Ishikawa (cell line): ENCODE results near the gene FHIT.

Experiments
- CEBPB ChIP-seq: IDR thresholded peaks from 2 replicates; pipeline ENCODE4 v1.6.1; 2012
- CREB1 ChIP-seq: IDR thresholded peaks from 2 replicates; pipeline ENCODE4 v1.6.1; 2012; ENCODE audit warnings: low read depth
- EGR1 ChIP-seq: IDR thresholded peaks from 2 replicates; pipeline ENCODE4 v1.6.1; 2012
- EP300 ChIP-seq: IDR thresholded peaks from 2 replicates; pipeline ENCODE4 v1.6.1; 2012; ENCODE audit warnings: borderline replicate concordance
- FOXM1 ChIP-seq: IDR thresholded peaks from 2 replicates; pipeline ENCODE4 v1.6.1; 2012; ENCODE audit warnings: low read depth, borderline replicate concordance
- MAX ChIP-seq: IDR thresholded peaks from 2 replicates; pipeline ENCODE4 v1.6.1; 2012
- RAD21 ChIP-seq: IDR thresholded peaks from 2 replicates; pipeline ENCODE4 v1.6.1; 2012; ENCODE audit warnings: low read depth
- REST ChIP-seq: IDR thresholded peaks from 2 replicates; pipeline ENCODE4 v1.6.1; 2012; ENCODE audit warnings: low read depth, mild to moderate bottlenecking
- TAF1 ChIP-seq: IDR thresholded peaks from 2 replicates; pipeline ENCODE4 v1.6.1; 2012; ENCODE audit warnings: low read depth, mild to moderate bottlenecking
- TCF12 ChIP-seq: IDR thresholded peaks from 2 replicates; pipeline ENCODE4 v1.6.1; 2012; ENCODE audit warnings: low read depth
- USF1 ChIP-seq: IDR thresholded peaks from 2 replicates; pipeline ENCODE4 v1.6.1; 2012
- YY1 ChIP-seq: IDR thresholded peaks from 2 replicates; pipeline ENCODE4 v1.6.1; 2012; ENCODE audit warnings: low read depth
- ZBTB7A ChIP-seq: IDR thresholded peaks from 2 replicates; pipeline ENCODE4 v1.6.1; 2012; ENCODE audit warnings: low read depth

- TF ChIP-seq FOXM1 (no peak), REST (no peak), CEBPB (no peak), TAF1 (no peak), USF1 (no peak), EGR1 (no peak), YY1 (no peak), MAX (no peak), RAD21 (no peak), EP300 (no peak), CREB1 (no peak), ZBTB7A (no peak), TCF12 (no peak)
These were observed 26.2 kb upstream of the FHIT start for GRCh38 chr3:61277411-61277810.
